GM12801 (cell line): ENCODE measurements around the gene PHGDH.

Experiments used
- CTCF ChIP-seq: IDR thresholded peaks from one replicate; pipeline ENCODE4 v1.5.1; 2011; ENCODE audit warnings: control low read depth; ENCODE audit not compliant: insufficient read length; ENCODE audit errors: extremely low read depth

The PHGDH gene

GRCh38 chr1:119790451-119791198 is 78.9 kb downstream of the PHGDH start:
- no peak for TF ChIP-seq CTCF

GRCh38 chr1:119791377-119791776 is 79.6 kb downstream of the PHGDH start:
- no peak for TF ChIP-seq CTCF
